Hepatocyte (in vitro differentiated cells): ENCODE results near the gene PGD. TPM values are rescaled to one million over a fixed set of nuclear protein-coding genes. Genes with fewer than 3 reads are reported as not detected.
"Not testable (repeated sequence)": the region's sequence is repeated elsewhere in the genome, so short reads cannot be mapped to it uniquely, and the experiment has no call there.

Experiments used
- DNase-seq: peaks from one replicate; pipeline ENCODE4 v3.0.0-alpha.2; 2016; ENCODE audit warnings: low spot score
- H2AFZ ChIP-seq: fragments of 200-600 bp; sonication (generic); 2 replicates; pipeline ENCODE4 v1.6.0; 2016; ENCODE audit warnings: antibody characterized with exemption, mild to moderate bottlenecking
- H3K27ac ChIP-seq: fragments of 200-600 bp; sonication (generic); 2 replicates; pipeline ENCODE4 v1.5.1; 2016; ENCODE audit warnings: mild to moderate bottlenecking
- H3K27me3 ChIP-seq: fragments of 200-600 bp; sonication (generic); 2 replicates; pipeline ENCODE4 v1.6.1; 2016
- H3K36me3 ChIP-seq: fragments of 200-600 bp; sonication (generic); replicated peaks from 2 replicates; pipeline ENCODE4 v1.5.1; 2016; ENCODE audit warnings: low read depth; ENCODE audit not compliant: insufficient read depth
- H3K4me1 ChIP-seq: fragments of 200-600 bp; sonication (generic); 2 replicates; pipeline ENCODE4 v1.5.1; 2016; ENCODE audit warnings: mild to moderate bottlenecking, moderate library complexity; ENCODE audit not compliant: insufficient read depth
- H3K4me2 ChIP-seq: fragments of 200-600 bp; sonication (generic); 2 replicates; pipeline ENCODE4 v1.6.0; 2016
- H3K4me3 ChIP-seq: fragments of 200-600 bp; sonication (generic); 2 replicates; pipeline ENCODE4 v1.5.1; 2016; ENCODE audit warnings: mild to moderate bottlenecking
- H3K79me2 ChIP-seq: fragments of 200-600 bp; sonication (generic); 2 replicates; pipeline ENCODE4 v1.6.0; 2017; ENCODE audit warnings: mild to moderate bottlenecking
- H3K9me2 ChIP-seq: fragments of 200-600 bp; sonication (generic); replicated peaks from 2 replicates; pipeline ENCODE4 v1.6.0; 2017; ENCODE audit warnings: mild to moderate bottlenecking; ENCODE audit not compliant: insufficient read depth
- H3K9me3 ChIP-seq: fragments of 200-600 bp; sonication (generic); 2 replicates; pipeline ENCODE4 v1.5.1; 2016; ENCODE audit warnings: low read depth, mild to moderate bottlenecking
- H4K20me1 ChIP-seq: fragments of 200-600 bp; sonication (generic); 2 replicates; pipeline ENCODE4 v1.6.0; 2016; ENCODE audit warnings: mild to moderate bottlenecking; ENCODE audit not compliant: insufficient read depth, poor library complexity, severe bottlenecking
- EZH2 ChIP-seq: fragments of 200-600 bp; sonication (generic); IDR thresholded peaks from 2 replicates; pipeline ENCODE4 v1.6.1; 2016; ENCODE audit warnings: antibody characterized with exemption, mild to moderate bottlenecking, borderline replicate concordance
- EZH2phosphoT487 ChIP-seq: fragments of 200-600 bp; sonication (generic); IDR thresholded peaks from one replicate; pipeline ENCODE4 v1.6.1; 2018; ENCODE audit warnings: antibody characterized with exemption, mild to moderate bottlenecking, low read depth, moderate library complexity; ENCODE audit not compliant: unreplicated experiment, severe bottlenecking
- WGBS: methylation state at CpG from one replicate; pipeline ENCODE4 v1.1.6; 2016; ENCODE audit warnings: low lambda C conversion rate; ENCODE audit errors: missing lambda C conversion rate; 5-methylcytosine and 5-hydroxymethylcytosine counted together
- polyA plus RNA-seq: library from polyadenylated mRNA; unstranded; fragments of >200 nt; fragmentation: Nextera tagmentation; extraction: Ambion mirVana; gene quantifications from 2 replicates; pipeline ENCODE4 v1.2.1, GENCODE V29; 2016
- total RNA-seq: library from RNA; depleted of rRNA; stranded (reverse); fragments of >200 nt; gene quantifications from 2 replicates; pipeline ENCODE4 v1.2.3, GENCODE V29; 2014
- TF ChIP-seq, protein P1 (sequence below): fragments of 200-600 bp; sonication (generic); IDR thresholded peaks from 2 replicates; pipeline ENCODE4 v1.5.1; 2016; ENCODE audit warnings: antibody characterized with exemption, mild to moderate bottlenecking; ENCODE audit not compliant: poor library complexity

Gene PGD
- total and polyA plus RNA-seq, 2 experiments from 2014 or later: 86.8 to 103 TPM

DNA sequence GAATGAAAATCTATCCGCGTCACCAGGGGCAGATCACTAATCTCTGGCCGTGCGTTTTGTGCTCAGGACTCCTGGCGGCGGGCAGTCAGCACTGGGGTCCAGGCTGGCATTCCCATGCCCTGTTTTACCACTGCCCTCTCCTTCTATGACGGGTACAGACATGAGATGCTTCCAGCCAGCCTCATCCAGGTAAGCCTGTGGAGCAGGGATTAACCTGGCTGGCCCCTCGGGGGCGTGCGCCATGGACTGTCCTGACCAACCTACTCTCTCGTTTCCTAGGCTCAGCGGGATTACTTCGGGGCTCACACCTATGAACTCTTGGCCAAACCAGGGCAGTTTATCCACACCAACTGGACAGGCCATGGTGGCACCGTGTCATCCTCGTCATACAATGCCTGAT, 20.5 kb downstream of the PGD start:
- TF ChIP-seq EZH2 (no peak), EZH2phosphoT487 (no peak)
- TF ChIP-seq, protein P1, sequence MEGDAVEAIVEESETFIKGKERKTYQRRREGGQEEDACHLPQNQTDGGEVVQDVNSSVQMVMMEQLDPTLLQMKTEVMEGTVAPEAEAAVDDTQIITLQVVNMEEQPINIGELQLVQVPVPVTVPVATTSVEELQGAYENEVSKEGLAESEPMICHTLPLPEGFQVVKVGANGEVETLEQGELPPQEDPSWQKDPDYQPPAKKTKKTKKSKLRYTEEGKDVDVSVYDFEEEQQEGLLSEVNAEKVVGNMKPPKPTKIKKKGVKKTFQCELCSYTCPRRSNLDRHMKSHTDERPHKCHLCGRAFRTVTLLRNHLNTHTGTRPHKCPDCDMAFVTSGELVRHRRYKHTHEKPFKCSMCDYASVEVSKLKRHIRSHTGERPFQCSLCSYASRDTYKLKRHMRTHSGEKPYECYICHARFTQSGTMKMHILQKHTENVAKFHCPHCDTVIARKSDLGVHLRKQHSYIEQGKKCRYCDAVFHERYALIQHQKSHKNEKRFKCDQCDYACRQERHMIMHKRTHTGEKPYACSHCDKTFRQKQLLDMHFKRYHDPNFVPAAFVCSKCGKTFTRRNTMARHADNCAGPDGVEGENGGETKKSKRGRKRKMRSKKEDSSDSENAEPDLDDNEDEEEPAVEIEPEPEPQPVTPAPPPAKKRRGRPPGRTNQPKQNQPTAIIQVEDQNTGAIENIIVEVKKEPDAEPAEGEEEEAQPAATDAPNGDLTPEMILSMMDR: no peak
- no peak overlapping the region for H2AFZ ChIP-seq
- no peaks in the 10 kb centered on the region for H4K20me1 ChIP-seq
- H3K9me3 ChIP-seq: no peaks in the 10 kb centered on the region
- H3K9me2 ChIP-seq: no peaks in the 10 kb centered on the region
- H3K4me1 ChIP-seq: no peaks in the 10 kb centered on the region
- no peak for DNase-seq
- no peak overlapping the region for H3K27ac ChIP-seq
- H3K27me3 ChIP-seq: no peaks in the 10 kb centered on the region
- WGBS: 92% methylated on average over 15 of the region's 15 CpGs
- H3K79me2 ChIP-seq: no peaks in the 10 kb centered on the region
- no peaks in the 10 kb centered on the region for H3K36me3 ChIP-seq
- no peak overlapping the region for H3K4me3 ChIP-seq
- H3K4me2 ChIP-seq: no peak overlapping the region

DNA sequence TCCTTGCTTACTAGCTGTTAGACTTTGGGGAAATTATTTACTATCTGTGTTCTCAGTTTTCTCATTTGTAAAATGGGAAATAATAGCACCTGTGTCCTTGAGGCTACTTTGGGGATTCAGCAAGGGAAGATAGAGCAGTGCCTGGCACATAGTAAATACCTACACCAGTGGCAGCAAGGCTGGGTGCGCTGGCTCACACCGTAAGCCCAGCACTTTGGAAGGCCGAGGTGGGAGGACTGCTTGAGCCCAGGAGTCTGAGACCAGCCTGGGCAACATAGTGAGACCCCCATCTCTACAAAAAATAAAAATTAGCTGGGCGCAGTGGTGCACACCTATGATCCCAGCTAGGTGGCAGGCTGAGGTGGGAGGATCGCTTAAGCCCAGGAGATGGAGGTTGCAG, 22.8 kb downstream of the PGD start:
- Histone ChIP-seq H3K4me1 (no peaks in the 10 kb centered on the region), H3K36me3 (no peaks in the 10 kb centered on the region), H3K9me2 (no peaks in the 10 kb centered on the region), H3K27ac (no peak overlapping the region), H3K4me3 (no peak overlapping the region), H3K4me2 (no peak overlapping the region), H2AFZ (no peak overlapping the region), H3K9me3 (no peaks in the 10 kb centered on the region), H4K20me1 (no peaks in the 10 kb centered on the region), H3K27me3 (no peaks in the 10 kb centered on the region), H3K79me2 (no peaks in the 10 kb centered on the region)
- WGBS: 99% methylated on average over 5 of the region's 5 CpGs
- no peak for DNase-seq
- TF ChIP-seq EZH2 (no peak), EZH2phosphoT487 (no peak)
- TF ChIP-seq, protein P1: no peak

DNA sequence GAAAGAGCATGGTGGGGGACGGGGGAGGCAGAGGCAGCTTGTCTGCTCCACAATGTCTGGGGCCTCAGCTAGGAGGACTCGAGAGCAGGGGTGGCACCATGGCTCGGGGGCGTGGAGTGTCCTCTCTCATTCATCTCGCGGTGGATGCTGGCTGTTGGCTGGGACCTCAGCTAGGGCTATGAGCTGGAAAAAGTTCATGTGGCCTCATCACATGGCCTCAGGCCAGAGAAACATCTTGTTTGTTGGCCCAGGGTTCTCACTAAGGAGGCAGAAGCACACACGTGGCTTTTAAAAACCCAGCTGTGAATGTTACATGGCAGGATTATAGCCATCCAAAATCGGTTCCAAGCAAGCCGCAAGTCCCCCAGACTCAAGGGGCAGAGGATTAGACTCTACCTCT, 25.2 kb downstream of the PGD start:
- no peaks in the 10 kb centered on the region for H3K4me1 ChIP-seq
- no peaks in the 10 kb centered on the region for H3K79me2 ChIP-seq
- H3K4me3 ChIP-seq: no peak overlapping the region
- TF ChIP-seq EZH2 (no peak), EZH2phosphoT487 (no peak)
- TF ChIP-seq, protein P1: no peak
- no peaks in the 10 kb centered on the region for H3K9me3 ChIP-seq
- WGBS: 82% methylated on average over 9 of the region's 9 CpGs
- peak; percentile 28 for DNase-seq
- H3K36me3 ChIP-seq: no peaks in the 10 kb centered on the region
- H2AFZ ChIP-seq: no peak overlapping the region
- no peaks in the 10 kb centered on the region for H3K27me3 ChIP-seq
- H3K27ac ChIP-seq: no peak overlapping the region
- H4K20me1 ChIP-seq: no peaks in the 10 kb centered on the region
- no peaks in the 10 kb centered on the region for H3K9me2 ChIP-seq
- no peak overlapping the region for H3K4me2 ChIP-seq

GRCh38 chr1:10424651-10425050, 25.8 kb downstream of the PGD start:
- H3K4me3 ChIP-seq: no peak overlapping the region
- H3K36me3 ChIP-seq: no peaks in the 10 kb centered on the region
- no peaks in the 10 kb centered on the region for H3K27me3 ChIP-seq
- H3K79me2 ChIP-seq: no peaks in the 10 kb centered on the region
- no peak overlapping the region for H2AFZ ChIP-seq
- no peaks in the 10 kb centered on the region for H3K4me1 ChIP-seq
- no peaks in the 10 kb centered on the region for H3K9me3 ChIP-seq
- H4K20me1 ChIP-seq: no peaks in the 10 kb centered on the region
- no peak overlapping the region for H3K4me2 ChIP-seq
- H3K9me2 ChIP-seq: no peaks in the 10 kb centered on the region
- 90% methylated on average over 8 of the region's 8 CpGs for WGBS
- TF ChIP-seq EZH2 (no peak), EZH2phosphoT487 (no peak)
- TF ChIP-seq, protein P1: no peak
- H3K27ac ChIP-seq: no peak overlapping the region
- no peak for DNase-seq

- not testable (repeated sequence) for H3K9me2 ChIP-seq, H3K79me2 ChIP-seq, H3K4me2 ChIP-seq, H4K20me1 ChIP-seq, H3K27me3 ChIP-seq, DNase-seq, H3K4me3 ChIP-seq, H3K4me1 ChIP-seq, H3K36me3 ChIP-seq, H2AFZ ChIP-seq, H3K9me3 ChIP-seq
- peak overlapping the region; percentile 9 for H3K27ac ChIP-seq
- 83% methylated on average over 20 of the region's 21 CpGs for whole genome bisulfite sequencing
Observed at GRCh38 chr1:10425826-10426534, 27.1 kb downstream of the PGD start.

DNA sequence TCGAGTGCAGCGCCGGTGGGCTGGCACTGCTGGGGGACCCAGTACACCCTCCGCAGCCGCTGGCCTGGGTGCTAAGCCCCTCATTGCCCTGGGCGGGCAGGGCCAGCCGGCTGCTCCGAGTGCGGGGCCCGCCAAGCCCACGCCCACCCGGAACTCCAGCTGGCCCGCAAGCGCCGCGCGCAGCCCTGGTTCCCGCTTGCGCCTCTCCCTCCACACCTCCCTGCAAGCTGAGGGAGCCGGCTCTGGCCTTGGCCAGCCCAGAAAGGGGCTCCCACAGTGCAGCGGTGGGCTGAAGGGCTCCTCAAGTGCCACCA, 27.6 kb downstream of the PGD start:
- not testable (repeated sequence) for H3K36me3 ChIP-seq, H3K9me3 ChIP-seq, H4K20me1 ChIP-seq, H2AFZ ChIP-seq, H3K4me3 ChIP-seq, DNase-seq, H3K79me2 ChIP-seq, H3K27me3 ChIP-seq, H3K4me1 ChIP-seq, H3K4me2 ChIP-seq, H3K27ac ChIP-seq, H3K9me2 ChIP-seq
- 91% methylated on average over 15 of the region's 21 CpGs for WGBS
